ENCODE data around the gene NCAPD2.

NCAPD2 gene

GRCh38 chr12:6493497-6494257 is at the start of gene NCAPD2:
Gene NCAPD2 (plus strand): TSS chr12:6494102. CDS start chr12:6495099, 997 bp downstream.
- peak; percentile 96 for DNase-seq

- peak in 1 of 2 donors; percentile 53 for DNase-seq
Measured at GRCh38 chr12:6444704-6445688, 48.9 kb upstream of the NCAPD2 start, which contains the start of gene CD27. Gene CD27 (plus strand): TSS chr12:6444955. CDS start chr12:6445096, 141 bp downstream.

- no peak for DNase-seq
Measured at GRCh38 chr12:6450091-6450868, 43.6 kb upstream of the NCAPD2 start.

- DNase-seq: no peak
Measured at GRCh38 chr12:6450869-6451347, 43.0 kb upstream of the NCAPD2 start.

GRCh38 chr12:6451348-6452244 is 42.3 kb upstream of the NCAPD2 start, which contains the start of gene TAPBPL:
Gene TAPBPL (plus strand): TSS chr12:6452042. CDS start chr12:6452249, 207 bp downstream.
- peak; percentile 86 to 89 for DNase-seq

GRCh38 chr12:6452245-6452943 is 41.5 kb upstream of the NCAPD2 start:
- peak in 1 of 2 donors; percentile 31 for DNase-seq

- peak in 1 of 2 donors; percentile 51 for DNase-seq
Measured at GRCh38 chr12:6452944-6453630, 40.8 kb upstream of the NCAPD2 start.

- DNase-seq: no peak
Measured at GRCh38 chr12:6457220-6457945, 36.5 kb upstream of the NCAPD2 start.

- no peak for DNase-seq
Measured at GRCh38 chr12:6458281-6459003, 35.5 kb upstream of the NCAPD2 start.

- DNase-seq: no peak
Measured at GRCh38 chr12:6459004-6459337, 34.9 kb upstream of the NCAPD2 start.

GRCh38 chr12:6460751-6461371 is 33.0 kb upstream of the NCAPD2 start:
- peak in 1 of 2 donors; percentile 66 for DNase-seq

- DNase-seq: peak; percentile 87 to 90
Measured at GRCh38 chr12:6461401-6462233, 32.3 kb upstream of the NCAPD2 start.

- DNase-seq: no peak
Measured at GRCh38 chr12:6462234-6462995, 31.5 kb upstream of the NCAPD2 start.

GRCh38 chr12:6463216-6463615 is 30.7 kb upstream of the NCAPD2 start:
- peak in 1 of 2 donors; percentile 39 for DNase-seq

GRCh38 chr12:6463858-6464257 is 30.0 kb upstream of the NCAPD2 start:
- DNase-seq: no peak

- DNase-seq: no peak
Measured at GRCh38 chr12:6464531-6464930, 29.4 kb upstream of the NCAPD2 start.
